Cardiac muscle cell (in vitro differentiated cells and primary cell): ENCODE results near the gene LRIT2. TPM values are rescaled to one million over a fixed set of nuclear protein-coding genes. Genes with fewer than 3 reads are reported as not detected.

Experiments used
- DNase-seq, 2 donors: peaks; one replicate each; pipeline versions ENCODE4 v3.0.0 to v3.0.0-alpha.2; 2010 to 2017; ENCODE audit warnings: low read depth in 1 of 2, low spot score in 1 of 2
- H3K27ac ChIP-seq: fragments of 200-600 bp; sonication (generic); 2 replicates; pipeline ENCODE4 v1.5.1; 2016
- H3K27me3 ChIP-seq: fragments of 200-600 bp; sonication (generic); 2 replicates; pipeline ENCODE4 v1.6.0; 2016; ENCODE audit warnings: control low read depth
- H3K36me3 ChIP-seq: fragments of 200-600 bp; sonication (generic); 2 replicates; pipeline ENCODE4 v1.5.1; 2016; ENCODE audit warnings: control low read depth
- H3K4me1 ChIP-seq: fragments of 200-600 bp; sonication (generic); 2 replicates; pipeline ENCODE4 v1.8.1; 2017; ENCODE audit warnings: low read depth, mild to moderate bottlenecking, mixed run types
- H3K4me3 ChIP-seq: fragments of 200-600 bp; sonication (generic); 2 replicates; pipeline ENCODE4 v1.5.1; 2016; ENCODE audit warnings: mild to moderate bottlenecking
- H3K9me3 ChIP-seq: fragments of 200-600 bp; sonication (generic); 2 replicates; pipeline ENCODE4 v1.5.1; 2017; ENCODE audit warnings: low read depth, mild to moderate bottlenecking, control low read depth
- CTCF ChIP-seq: IDR thresholded peaks from 2 replicates; pipeline ENCODE4 v1.5.1; 2012; ENCODE audit warnings: low read depth, mild to moderate bottlenecking, low read length
- polyA plus RNA-seq: library from polyadenylated mRNA; unstranded; fragments of >200 nt; fragmentation: Nextera tagmentation; extraction: Ambion mirVana; gene quantifications from 2 replicates; pipeline ENCODE4 v1.2.1, GENCODE V29; 2016
- total RNA-seq: library from RNA; depleted of rRNA; stranded (reverse); fragments of >200 nt; gene quantifications from 2 replicates; pipeline ENCODE4 v1.2.3, GENCODE V29; 2016

LRIT2 gene
- total and polyA plus RNA-seq, 2 experiments from 2014 or later = not detected

- Histone ChIP-seq H3K27me3 (no peaks in the 10 kb centered on the region), H3K36me3 (no peaks in the 10 kb centered on the region), H3K9me3 (no peaks in the 10 kb centered on the region), H3K27ac (no peak overlapping the region), H3K4me3 (no peak overlapping the region), H3K4me1 (no peaks in the 10 kb centered on the region)
- TF ChIP-seq CTCF = no peak
- DNase-seq = no peak
Measured at GRCh38 chr10:84247496-84247895, 22.2 kb upstream of the LRIT2 start.

- no peaks in the 10 kb centered on the region for H3K36me3 ChIP-seq
- no peak for DNase-seq
- H3K4me3 ChIP-seq = no peak within 1 kb of the TSS
- H3K27ac ChIP-seq = no peak within 1 kb of the TSS
- H3K27me3 ChIP-seq = no peaks in the 10 kb centered on the region
- no peaks in the 10 kb centered on the region for H3K9me3 ChIP-seq
- TF ChIP-seq CTCF = no peak
- H3K4me1 ChIP-seq = no peaks in the 10 kb centered on the region
Measured at GRCh38 chr10:84244651-84245270, 19.4 kb upstream of the LRIT2 start, which contains the start of gene RGR. Gene RGR (plus strand): TSS chr10:84245053. CDS start chr10:84245091, 38 bp downstream.

- H3K36me3 ChIP-seq = no peaks in the 10 kb centered on the region
- DNase-seq = no peak
- H3K27ac ChIP-seq = no peak overlapping the region
- H3K4me1 ChIP-seq = no peaks in the 10 kb centered on the region
- H3K27me3 ChIP-seq = no peaks in the 10 kb centered on the region
- no peak overlapping the region for H3K4me3 ChIP-seq
- no peak for TF ChIP-seq CTCF
- no peaks in the 10 kb centered on the region for H3K9me3 ChIP-seq
Measured at GRCh38 chr10:84243759-84244158, 18.4 kb upstream of the LRIT2 start.

- peaks cover 5% of the 10 kb centered on the region for H3K27me3 ChIP-seq
- no peaks in the 10 kb centered on the region for H3K4me1 ChIP-seq
- no peak within 1 kb of the TSS for H3K27ac ChIP-seq
- H3K9me3 ChIP-seq = no peaks in the 10 kb centered on the region
- no peaks in the 10 kb centered on the region for H3K36me3 ChIP-seq
- H3K4me3 ChIP-seq = no peak within 1 kb of the TSS
- no peak for TF ChIP-seq CTCF
- DNase-seq = no peak
Measured at GRCh38 chr10:84241185-84241790, 15.9 kb upstream of the LRIT2 start, which contains the start of gene LRIT1. Gene LRIT1 (minus strand): TSS chr10:84241546. CDS start chr10:84241439, 107 bp downstream.

GRCh38 chr10:84238909-84239308, 13.6 kb upstream of the LRIT2 start:
- H3K36me3 ChIP-seq = no peaks in the 10 kb centered on the region
- no peak for DNase-seq
- H3K4me3 ChIP-seq = no peak overlapping the region
- no peaks in the 10 kb centered on the region for H3K9me3 ChIP-seq
- H3K27me3 ChIP-seq = peaks cover 5% of the 10 kb centered on the region
- H3K4me1 ChIP-seq = no peaks in the 10 kb centered on the region
- no peak overlapping the region for H3K27ac ChIP-seq
- TF ChIP-seq CTCF = no peak
